HG03457 (cell line): ENCODE measurements around the gene P2RX6.
A peak's percentile ranks its signal among the peaks of the same experiment; 100 is the strongest.

Experiments
- ATAC-seq: cut with Tn5 transposase; IDR thresholded peaks from one replicate; pipeline ENCODE4 v1.9.1; 2021; ENCODE audit warnings: moderate number of reproducible peaks; ENCODE audit not compliant: unreplicated experiment

P2RX6 gene

GRCh38 chr22:20979243-20979809 is 35.6 kb upstream of the P2RX6 start:
- no peak for ATAC-seq

GRCh38 chr22:20979940-20980453 is 35.0 kb upstream of the P2RX6 start:
- no peak for ATAC-seq

GRCh38 chr22:20980523-20980922 is 34.4 kb upstream of the P2RX6 start:
- ATAC-seq, result no peak

- ATAC-seq, result no peak
Observed at GRCh38 chr22:20980938-20981722, 33.8 kb upstream of the P2RX6 start.

GRCh38 chr22:20981787-20982562 is 33.0 kb upstream of the P2RX6 start, which contains the start of gene LZTR1:
LZTR1 (plus strand) TSS chr22:20982297; CDS start chr22:20982372, 75 bp downstream.
- ATAC-seq, result peak; percentile 55

GRCh38 chr22:20982563-20982882 is 32.4 kb upstream of the P2RX6 start:
- ATAC-seq, result peak; percentile 14

GRCh38 chr22:20983081-20983771 is 31.7 kb upstream of the P2RX6 start:
- no peak for ATAC-seq

GRCh38 chr22:20985720-20986119 is 29.2 kb upstream of the P2RX6 start:
- no peak for ATAC-seq

GRCh38 chr22:20986365-20986764 is 28.6 kb upstream of the P2RX6 start:
- no peak for ATAC-seq

- ATAC-seq, result no peak
Observed at GRCh38 chr22:20987375-20987774, 27.6 kb upstream of the P2RX6 start.

- ATAC-seq, result no peak
Observed at GRCh38 chr22:20988573-20989322, 26.2 kb upstream of the P2RX6 start.

- no peak for ATAC-seq
Observed at GRCh38 chr22:20989323-20990138, 25.4 kb upstream of the P2RX6 start.

GRCh38 chr22:20990184-20991180 is 24.5 kb upstream of the P2RX6 start:
- no peak for ATAC-seq

- no peak for ATAC-seq
Observed at GRCh38 chr22:20991252-20992055, 23.5 kb upstream of the P2RX6 start.

GRCh38 chr22:20992056-20992442 is 22.9 kb upstream of the P2RX6 start:
- ATAC-seq, result no peak

- no peak for ATAC-seq
Observed at GRCh38 chr22:20992456-20993303, 22.3 kb upstream of the P2RX6 start.
